GM19328 (cell line): ENCODE data around the gene ZNF79.

ENCODE experiments used
- ATAC-seq: cut with Tn5 transposase; IDR thresholded peaks from one replicate; pipeline ENCODE4 v1.9.1; 2021; ENCODE audit warnings: mild to moderate bottlenecking, moderate library complexity; ENCODE audit not compliant: unreplicated experiment

The ZNF79 gene

GRCh38 chr9:127492616-127493015, 68.4 kb downstream of the ZNF79 start:
- no peak for ATAC-seq

DNA sequence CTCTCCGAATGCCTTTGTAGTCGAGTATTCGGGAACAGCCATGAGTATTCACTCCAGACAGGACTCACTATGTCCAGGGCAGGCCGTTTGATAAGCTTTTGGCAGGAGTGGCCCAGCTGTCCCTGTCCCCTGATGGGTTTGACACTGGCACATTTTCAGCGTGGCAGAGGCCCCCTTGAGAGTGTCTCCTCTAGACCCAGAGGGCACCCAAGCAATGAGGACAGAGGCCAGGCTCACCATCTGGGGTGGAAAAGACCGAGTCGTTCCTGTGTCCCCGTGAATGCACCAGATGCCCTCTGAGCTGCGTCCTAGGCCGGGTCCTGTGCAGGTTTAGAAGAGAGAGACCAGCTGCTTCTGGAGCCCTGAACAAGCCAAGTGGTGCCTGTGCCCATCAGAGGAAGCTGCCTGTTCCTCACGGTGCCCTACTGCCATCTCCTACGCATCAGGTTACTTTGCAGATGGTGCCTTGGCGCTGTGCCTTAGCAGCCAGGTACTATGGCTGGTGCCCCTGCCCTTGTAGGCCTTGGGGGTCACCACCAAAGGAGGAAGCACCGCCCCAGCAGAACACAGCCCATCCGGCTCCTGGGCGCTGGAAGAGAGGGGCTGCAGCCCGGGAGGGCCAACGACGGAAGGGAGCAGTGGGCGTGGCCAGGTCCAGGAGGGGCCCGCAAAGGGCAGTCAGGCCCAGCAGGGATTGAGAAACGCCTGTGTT, 69.6 kb downstream of the ZNF79 start:
- ATAC-seq, result no peak

DNA sequence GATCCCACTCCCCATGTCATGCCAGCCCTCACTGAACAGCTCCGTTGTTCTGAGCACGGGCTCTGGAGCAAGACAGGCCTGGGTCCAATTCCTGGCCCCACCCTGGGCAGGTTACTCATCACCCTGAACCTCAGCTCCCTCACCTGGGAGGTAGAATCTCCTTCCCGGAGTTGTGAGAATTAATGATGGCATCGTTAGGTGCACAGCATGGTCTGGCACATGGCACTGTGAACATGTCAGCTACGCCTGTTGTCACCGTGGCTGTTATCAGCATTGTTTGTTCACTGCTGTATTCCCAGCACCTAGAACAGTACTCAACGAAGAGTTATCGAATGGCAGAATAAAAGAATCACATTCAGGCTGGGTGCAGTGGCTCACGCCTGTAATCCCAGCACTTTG, 70.1 kb downstream of the ZNF79 start:
- ATAC-seq, result no peak
